ENCODE data around the gene IGFALS. TPM values are rescaled to one million over a fixed set of nuclear protein-coding genes. Genes with fewer than 3 reads are reported as not detected.

Gene IGFALS
- total RNA-seq, 4 donors from 2014 or later: 0.47 to 1.1 (median 0.67) TPM; not detected in 1

- TF ChIP-seq CTCF (IDR thresholded peaks at IDR 0.05) (no peak), POLR2A (IDR thresholded peaks at IDR 0.05) (no peak), EP300 (IDR thresholded peaks at IDR 0.05) (no peak), POLR2AphosphoS5 (IDR thresholded peaks at IDR 0.05) (no peak)
- Histone ChIP-seq H3K27me3 (no peaks in the 10 kb centered on the region), H3K4me1 (peaks cover 0 to 48% (median 18%) of the 10 kb centered on the region in 3 donors), H3K4me3 (no peak overlapping the region), H3K36me3 (peaks cover 0 to 77% of the 10 kb centered on the region in 2 donors), H3K9me3 (no peaks in the 10 kb centered on the region), H3K27ac (no peak overlapping the region)
- WGBS, 2 donors (ENCODE audit: low coverage in 1 of 2): 100% methylated on average over 1 of the region's 44 CpGs; no CpG with 5 or more reads in 1 of the 2 donors
- ATAC-seq: no peak
Measured at GRCh38 chr16:1787322-1788094, 6.0 kb downstream of the IGFALS start.

GRCh38 chr16:1787056-1787321 is 6.5 kb downstream of the IGFALS start:
- WGBS, 2 donors (ENCODE audit: low coverage in 1 of 2): 100% methylated on average over 1 of the region's 6 CpGs; no CpG with 5 or more reads in 1 of the 2 donors
- no peak for ATAC-seq
- no peak for TF ChIP-seq POLR2A (IDR thresholded peaks at IDR 0.05)
- no peak for TF ChIP-seq EP300 (IDR thresholded peaks at IDR 0.05)
- no peak for TF ChIP-seq CTCF (IDR thresholded peaks at IDR 0.05)
- no peak for TF ChIP-seq POLR2AphosphoS5 (IDR thresholded peaks at IDR 0.05)
- Histone ChIP-seq H3K36me3 (peaks cover 0 to 71% of the 10 kb centered on the region in 2 donors), H3K4me3 (no peak overlapping the region), H3K27ac (no peak overlapping the region), H3K4me1 (peaks cover 0 to 48% (median 18%) of the 10 kb centered on the region in 3 donors), H3K9me3 (no peaks in the 10 kb centered on the region), H3K27me3 (no peaks in the 10 kb centered on the region)

- Histone ChIP-seq H3K27ac (no peak overlapping the region), H3K4me3 (no peak overlapping the region), H3K4me1 (peaks cover 0 to 52% (median 20%) of the 10 kb centered on the region in 3 donors), H3K9me3 (no peaks in the 10 kb centered on the region), H3K36me3 (peaks cover 0 to 66% of the 10 kb centered on the region in 2 donors), H3K27me3 (no peaks in the 10 kb centered on the region)
- no peak for ATAC-seq
- WGBS, 2 donors (ENCODE audit: low coverage in 1 of 2): no CpG with 5 or more reads among the region's 51 CpGs
- TF ChIP-seq EP300 (IDR thresholded peaks at IDR 0.05) (no peak), POLR2AphosphoS5 (IDR thresholded peaks at IDR 0.05) (no peak), POLR2A (IDR thresholded peaks at IDR 0.05) (no peak), CTCF (IDR thresholded peaks at IDR 0.05) (no peak)
Measured at GRCh38 chr16:1786242-1787055, 7.1 kb downstream of the IGFALS start.

GRCh38 chr16:1785846-1786170 is 7.7 kb downstream of the IGFALS start:
- Histone ChIP-seq H3K4me3 (no peak overlapping the region), H3K27me3 (no peaks in the 10 kb centered on the region), H3K27ac (no peak overlapping the region), H3K9me3 (no peaks in the 10 kb centered on the region), H3K36me3 (peaks cover 0 to 62% of the 10 kb centered on the region in 2 donors), H3K4me1 (peaks cover 3 to 58% (median 27%) of the 10 kb centered on the region in 3 donors)
- TF ChIP-seq POLR2AphosphoS5 (IDR thresholded peaks at IDR 0.05) (no peak), EP300 (IDR thresholded peaks at IDR 0.05) (no peak), POLR2A (IDR thresholded peaks at IDR 0.05) (no peak), CTCF (IDR thresholded peaks at IDR 0.05) (no peak)
- ATAC-seq: no peak
- 50 to 92% methylated on average over 2 of the region's 14 CpGs for WGBS, 2 donors (ENCODE audit: low coverage in 1 of 2)

All from gastroesophageal sphincter (tissue), 4 donors.